ENCODE measurements around the gene IGSF21.

IGSF21 gene

DNA sequence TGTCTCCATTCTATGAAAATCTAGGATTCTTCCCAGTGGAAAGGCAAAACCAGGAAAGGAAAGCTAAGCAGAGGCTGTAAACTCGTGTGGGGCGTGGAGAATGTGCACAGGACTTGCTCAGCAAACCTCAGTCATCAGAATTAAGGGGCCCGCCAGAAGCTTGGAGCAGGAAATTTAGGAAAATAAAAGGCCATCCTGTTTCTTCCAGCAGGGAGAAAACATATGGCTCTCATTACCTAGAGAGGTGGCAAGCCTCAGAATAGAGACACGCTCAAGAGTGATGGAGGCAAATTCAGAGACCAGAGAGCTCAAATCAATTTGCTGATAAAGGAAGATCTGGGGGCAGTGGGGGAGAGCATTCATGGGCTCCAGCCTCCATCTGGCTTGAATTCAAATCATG is 221.2 kb downstream of the IGSF21 start:
- no peak for DNase-seq (ENCODE audit: low spot score)

DNA sequence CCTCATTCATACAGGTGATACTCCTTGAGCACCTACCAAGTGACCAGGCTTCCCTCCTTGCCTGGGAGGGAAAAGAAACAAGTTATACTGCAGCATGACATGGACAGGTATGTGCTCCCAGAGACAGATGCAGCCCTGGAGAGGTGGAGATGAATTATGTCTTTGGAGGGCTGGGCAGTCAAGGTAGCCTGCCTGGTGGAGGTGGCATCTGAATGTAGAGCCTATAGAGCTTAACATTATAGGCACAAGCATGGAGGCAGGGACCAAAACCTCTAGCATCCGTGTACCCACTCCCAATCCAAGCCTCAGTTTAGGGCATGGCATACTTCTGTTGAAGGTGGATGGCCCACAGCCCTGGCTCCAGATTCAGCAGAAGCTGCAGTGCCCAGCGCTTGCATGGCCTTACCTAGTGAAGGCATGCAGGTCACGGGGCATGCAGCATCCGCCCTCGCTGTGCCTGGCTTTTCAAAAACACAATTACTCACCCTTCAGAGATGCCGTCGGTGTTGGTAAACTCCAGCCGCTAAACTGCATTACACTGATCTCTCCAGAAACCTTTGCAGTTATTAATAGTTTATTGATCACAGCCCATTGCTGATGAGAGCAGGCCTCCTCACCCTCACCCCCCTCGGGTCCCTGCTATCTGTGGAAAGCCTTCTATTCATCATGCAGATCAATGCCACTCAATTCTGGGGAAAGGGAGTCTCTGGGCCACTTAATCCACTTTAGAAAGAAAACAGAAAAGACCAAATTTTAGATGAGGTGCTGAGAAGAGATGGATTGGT is 222.1 kb downstream of the IGSF21 start:
- no peak for DNase-seq (ENCODE audit: low spot score)

DNA sequence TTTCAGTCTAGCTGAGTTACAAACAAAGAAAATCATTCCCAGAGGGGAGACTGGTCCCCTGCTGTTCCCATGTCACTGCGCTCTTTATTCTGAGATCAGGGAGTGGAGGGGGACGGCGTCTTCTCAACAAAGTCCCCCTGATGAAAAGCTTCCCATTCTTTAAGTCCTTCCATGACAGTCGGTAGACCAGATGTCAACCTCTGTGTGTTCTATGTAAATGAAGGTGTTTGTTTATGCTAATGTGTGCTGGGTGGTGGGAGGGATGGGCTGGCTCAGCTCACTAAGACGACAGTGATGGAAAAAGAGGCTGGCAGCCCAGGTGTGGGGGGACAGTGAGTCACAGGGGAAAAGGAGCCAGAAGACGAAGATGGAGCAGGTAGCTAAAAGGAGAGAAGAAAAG is 225.0 kb downstream of the IGSF21 start:
- no peak for DNase-seq (ENCODE audit: low spot score)

- DNase-seq (ENCODE audit: low spot score) = no peak
Measured at GRCh38 chr1:18333220-18333619, 225.6 kb downstream of the IGSF21 start.

- no peak for DNase-seq (ENCODE audit: low spot score)
Measured at GRCh38 chr1:18336801-18337200, 229.2 kb downstream of the IGSF21 start.

- no peak for DNase-seq (ENCODE audit: low spot score)
Measured at GRCh38 chr1:18337757-18338156, 230.2 kb downstream of the IGSF21 start.

DNA sequence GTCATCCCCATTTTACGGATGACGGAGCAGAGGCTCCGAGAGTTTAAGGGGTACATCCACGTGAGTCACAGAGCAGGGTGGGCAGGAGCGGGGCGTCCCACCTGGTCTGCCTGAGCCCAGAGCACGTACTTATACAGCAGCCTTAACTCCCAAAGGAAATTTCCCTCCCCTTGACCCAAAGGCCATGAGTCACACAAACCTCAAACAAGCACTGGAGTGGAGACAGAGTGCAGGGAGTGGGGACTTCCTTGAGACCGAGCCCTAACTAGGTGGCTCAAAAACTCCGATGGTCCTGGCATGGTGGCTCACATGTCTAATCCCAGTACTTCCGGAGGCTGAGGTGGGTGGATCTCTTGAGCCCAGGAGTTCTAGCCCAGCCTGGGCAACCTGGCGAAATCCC is 231.6 kb downstream of the IGSF21 start:
- DNase-seq (ENCODE audit: low spot score) = no peak

- DNase-seq (ENCODE audit: low spot score) = no peak
Measured at GRCh38 chr1:18340158-18340764, 232.7 kb downstream of the IGSF21 start.

DNA sequence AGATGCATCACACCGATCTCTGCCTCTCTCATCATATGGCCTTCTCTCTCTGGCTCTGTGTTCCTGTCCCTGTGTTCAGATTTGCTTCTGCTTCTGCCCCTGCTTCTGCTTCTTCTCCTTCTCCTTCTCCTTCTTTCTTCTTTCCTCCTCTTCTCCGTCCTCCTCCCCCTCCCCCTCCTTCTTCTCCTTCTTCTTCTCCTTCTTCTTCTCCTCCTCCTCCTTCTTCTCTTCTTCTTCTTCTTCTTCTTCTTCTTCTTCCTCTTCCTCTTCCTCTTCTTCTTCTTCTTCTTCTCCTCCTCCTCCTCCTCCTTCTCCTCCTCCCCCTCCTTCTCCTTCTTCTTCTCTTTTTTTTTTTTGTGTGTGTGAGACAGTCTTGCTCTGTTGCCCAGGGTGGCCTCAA is 233.2 kb downstream of the IGSF21 start:
- no peak for DNase-seq (ENCODE audit: low spot score)

DNA sequence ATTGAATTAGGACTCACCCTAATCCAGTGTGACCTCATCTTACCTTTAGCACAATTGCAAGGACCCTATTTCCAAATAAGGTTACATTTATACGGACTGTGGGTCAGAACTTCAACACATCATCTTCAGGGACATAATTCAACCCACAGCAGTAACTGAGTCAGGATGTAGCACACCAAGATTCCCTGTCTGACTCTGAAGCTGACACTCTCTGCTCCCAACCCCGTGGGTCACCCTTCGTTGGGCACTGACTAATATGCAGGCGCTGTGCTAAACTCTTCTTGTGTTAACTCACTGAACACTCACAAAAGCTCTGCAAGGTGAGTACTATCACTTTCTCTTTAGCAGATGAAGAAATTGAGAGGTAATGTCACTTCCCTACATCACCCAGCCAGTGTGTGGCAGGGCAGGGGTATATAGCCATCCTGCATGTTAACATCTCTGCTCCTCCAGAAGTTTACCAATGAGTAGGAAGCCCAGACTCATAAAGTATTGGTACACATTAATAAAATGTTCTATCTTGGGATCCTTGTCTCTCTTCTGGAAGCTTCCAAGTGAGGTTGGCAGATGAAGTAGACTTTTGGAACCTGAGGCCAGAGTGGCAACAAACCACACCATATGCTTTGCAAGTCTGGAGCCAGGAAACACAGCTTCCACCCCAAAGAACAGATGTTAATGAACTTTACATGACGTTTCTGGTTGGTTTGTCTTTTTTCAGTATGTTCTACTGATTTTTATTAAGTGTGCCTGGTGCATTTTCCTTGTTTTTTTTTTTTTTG is 233.9 kb downstream of the IGSF21 start:
- DNase-seq (ENCODE audit: low spot score) = no peak

DNA sequence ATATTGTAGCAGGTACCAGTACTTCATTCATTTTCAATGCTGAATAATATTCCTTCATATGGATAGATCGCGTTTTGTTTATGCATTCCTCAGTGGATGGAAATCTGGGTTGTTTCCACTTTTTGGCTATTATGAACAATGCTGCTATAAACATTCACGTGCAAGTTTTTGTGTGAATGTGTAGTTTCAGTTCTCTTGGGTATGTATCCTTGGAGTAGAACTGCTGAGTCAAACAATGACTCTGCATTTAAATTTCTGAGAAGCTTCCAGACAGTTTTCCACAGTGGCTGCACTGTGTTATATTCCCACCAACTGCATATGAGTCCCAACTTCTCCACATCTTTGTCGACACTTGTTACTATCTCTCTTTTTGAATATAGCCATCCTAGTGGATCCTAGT is 235.1 kb downstream of the IGSF21 start:
- DNase-seq (ENCODE audit: low spot score) = no peak

DNA sequence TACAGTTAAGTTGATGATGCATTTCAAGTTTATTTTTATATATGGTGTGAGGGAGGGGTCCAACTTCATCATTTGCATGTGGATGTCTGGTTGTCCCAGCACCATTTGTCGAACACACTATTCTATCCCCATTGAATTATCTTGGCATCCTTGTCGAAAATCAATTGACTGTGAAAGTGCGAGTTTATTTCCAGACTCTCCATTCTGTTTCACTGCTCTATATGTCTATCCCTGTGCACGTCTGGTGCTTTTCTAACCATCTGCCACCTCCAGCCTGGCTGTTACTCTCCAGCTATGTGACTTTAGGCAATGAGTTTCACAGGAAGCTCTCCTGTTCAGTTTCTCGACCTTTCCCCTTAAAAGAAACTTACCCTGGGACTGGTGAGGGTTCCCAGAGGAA is 236.0 kb downstream of the IGSF21 start:
- DNase-seq (ENCODE audit: low spot score) = no peak

DNA sequence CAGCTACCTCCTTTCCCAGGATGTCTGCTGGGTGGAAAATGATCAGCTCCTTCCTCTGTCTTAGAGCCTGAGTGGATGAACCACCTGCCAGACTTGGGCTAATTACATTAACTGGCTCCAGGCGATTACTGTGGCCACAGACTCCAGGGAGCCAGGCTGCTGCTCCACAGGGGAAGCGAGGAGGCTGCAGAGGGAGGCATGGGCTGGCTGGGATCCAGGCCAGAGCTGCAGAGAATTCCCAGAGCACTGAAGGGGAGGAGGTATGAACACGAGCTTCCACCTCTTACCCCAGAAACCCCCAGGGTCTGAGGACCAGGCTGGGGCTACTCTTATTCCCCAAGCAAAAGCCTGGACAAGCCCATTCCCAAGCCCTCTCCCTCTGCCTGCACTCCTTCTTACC is 237.2 kb downstream of the IGSF21 start:
- no peak for DNase-seq (ENCODE audit: low spot score)

- no peak for DNase-seq (ENCODE audit: low spot score)
Measured at GRCh38 chr1:18347559-18347958, 240.0 kb downstream of the IGSF21 start.

DNA sequence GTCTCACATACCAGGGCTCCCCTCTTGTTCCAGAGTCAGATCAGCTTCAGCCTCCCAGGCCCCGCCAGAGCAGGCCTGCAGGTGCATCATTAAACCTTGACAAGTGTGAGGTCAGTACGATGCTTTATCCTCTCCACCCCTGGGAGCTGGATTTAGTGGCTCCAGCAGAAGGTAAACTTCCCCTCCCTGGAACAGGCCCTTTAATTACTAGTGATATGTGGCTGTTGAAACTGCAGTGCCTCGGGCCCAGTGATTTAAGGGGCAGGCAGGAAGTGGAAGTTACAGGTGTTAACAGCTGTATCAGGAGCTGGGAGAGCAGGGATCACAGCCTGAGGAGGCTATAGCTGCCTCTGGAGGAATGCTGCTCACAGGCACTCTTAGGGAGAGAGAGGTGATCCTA is 240.8 kb downstream of the IGSF21 start:
- no peak for DNase-seq (ENCODE audit: low spot score)

DNA sequence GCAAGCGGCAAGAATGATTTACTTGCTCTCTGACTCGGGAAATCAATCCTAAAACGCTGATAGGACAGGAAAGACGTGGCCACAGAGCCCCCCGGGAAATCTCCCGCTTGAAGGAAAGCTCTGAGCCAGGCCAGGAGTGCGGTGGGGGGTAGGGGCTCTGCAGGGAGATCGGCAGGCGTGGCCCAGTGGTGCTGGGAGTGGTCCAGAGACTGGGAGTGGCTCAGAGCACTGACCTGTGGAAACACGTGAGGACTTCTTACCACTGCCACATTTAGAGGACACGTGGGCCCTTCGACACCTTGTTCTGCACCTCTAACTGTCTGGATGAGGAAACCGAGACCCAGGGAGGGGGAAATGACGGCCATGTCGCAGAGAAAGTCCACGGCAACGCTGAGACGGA is 243.1 kb downstream of the IGSF21 start:
- no peak for DNase-seq (ENCODE audit: low spot score)

DNA sequence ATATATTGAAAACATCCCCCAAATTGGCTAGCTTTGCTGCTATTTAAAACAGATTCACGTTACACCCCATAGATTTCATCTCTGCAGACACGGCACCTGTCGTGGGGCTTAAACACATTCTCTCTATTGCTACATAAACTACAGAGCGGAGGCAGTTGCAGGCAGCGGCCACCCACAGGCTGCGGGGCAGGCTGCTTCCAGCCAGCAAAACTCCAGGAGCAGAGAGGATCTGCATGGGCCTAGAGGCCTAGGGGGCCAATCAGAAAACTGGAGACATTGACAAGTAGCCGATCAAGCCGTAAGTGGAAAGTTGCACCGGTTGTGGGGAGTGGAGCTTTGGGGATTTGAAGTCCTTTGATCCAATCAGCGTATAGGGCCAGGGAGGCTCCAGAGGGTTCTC is 244.1 kb downstream of the IGSF21 start:
- no peak for DNase-seq (ENCODE audit: low spot score)

DNA sequence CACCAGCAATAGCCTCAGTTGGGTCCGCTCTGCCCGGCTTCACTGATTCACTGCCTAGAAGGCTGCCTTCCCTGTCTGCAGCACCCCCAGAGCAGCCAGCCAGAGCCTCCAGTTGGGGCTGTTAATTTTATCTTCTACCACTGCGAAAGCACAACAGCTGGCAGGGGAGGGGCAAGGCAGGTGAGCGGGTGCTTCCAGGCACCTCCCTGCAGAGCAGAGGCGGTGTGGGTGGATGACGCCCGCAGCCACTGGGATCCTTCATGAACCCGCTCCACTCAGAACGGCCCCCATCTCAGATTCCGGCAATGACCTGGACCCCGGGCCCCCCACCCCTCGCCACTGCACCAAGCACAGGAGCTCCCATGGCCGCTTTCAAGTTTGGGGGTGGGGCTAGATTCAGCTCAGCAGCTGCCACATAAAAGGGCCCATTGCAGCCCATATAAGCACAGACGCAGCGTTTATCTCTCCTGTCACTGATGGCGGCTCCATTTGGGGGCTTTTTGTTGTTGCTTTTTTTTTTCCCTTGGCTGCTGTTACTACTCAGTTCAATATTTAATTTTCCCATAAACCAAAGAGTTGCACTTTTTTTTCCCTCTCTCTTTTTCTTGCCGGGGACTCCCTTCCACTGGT is 245.2 kb downstream of the IGSF21 start:
- DNase-seq (ENCODE audit: low spot score) = no peak

- DNase-seq (ENCODE audit: low spot score) = no peak
Measured at GRCh38 chr1:18353528-18353927, 245.9 kb downstream of the IGSF21 start.

DNA sequence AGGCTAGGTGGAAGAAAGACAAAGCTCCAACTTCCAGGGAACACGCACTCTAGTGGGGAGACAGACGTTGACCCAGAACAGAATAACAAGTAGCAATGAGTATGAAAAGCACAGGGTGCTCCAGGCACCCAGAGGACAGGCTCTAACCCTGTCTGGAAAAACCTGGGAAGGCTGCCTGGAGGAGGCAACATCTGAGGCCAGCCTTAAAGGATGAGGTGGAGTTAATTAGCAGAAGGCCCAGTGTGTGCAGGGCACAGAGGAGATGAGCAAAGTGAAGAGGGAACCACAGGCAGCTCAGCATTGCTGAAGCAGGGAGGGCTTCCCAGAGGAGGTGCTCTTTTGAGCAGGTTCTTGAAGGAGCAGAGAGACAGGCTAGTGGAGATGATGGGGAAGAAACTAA is 246.4 kb downstream of the IGSF21 start:
- DNase-seq (ENCODE audit: low spot score) = no peak

DNA sequence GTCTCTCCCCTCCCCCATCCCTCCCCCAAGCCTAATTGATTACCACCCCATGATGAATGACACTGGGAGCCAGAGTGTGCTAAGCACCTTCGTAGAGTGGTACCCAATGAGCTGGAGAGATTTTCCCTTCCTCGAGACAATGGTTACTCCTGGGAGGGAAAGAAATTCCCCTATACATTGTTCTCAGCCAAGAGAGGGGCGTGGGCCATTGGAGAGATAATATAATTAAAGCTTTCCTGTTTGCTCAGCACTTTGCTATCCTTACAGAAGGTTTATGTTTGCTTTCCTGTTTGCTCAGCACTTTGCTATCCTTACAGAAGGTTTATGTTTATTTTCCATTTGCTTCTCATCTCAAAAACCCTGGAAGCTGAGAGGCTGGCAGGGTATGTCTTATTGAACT is 247.0 kb downstream of the IGSF21 start:
- no peak for DNase-seq (ENCODE audit: low spot score)

DNA sequence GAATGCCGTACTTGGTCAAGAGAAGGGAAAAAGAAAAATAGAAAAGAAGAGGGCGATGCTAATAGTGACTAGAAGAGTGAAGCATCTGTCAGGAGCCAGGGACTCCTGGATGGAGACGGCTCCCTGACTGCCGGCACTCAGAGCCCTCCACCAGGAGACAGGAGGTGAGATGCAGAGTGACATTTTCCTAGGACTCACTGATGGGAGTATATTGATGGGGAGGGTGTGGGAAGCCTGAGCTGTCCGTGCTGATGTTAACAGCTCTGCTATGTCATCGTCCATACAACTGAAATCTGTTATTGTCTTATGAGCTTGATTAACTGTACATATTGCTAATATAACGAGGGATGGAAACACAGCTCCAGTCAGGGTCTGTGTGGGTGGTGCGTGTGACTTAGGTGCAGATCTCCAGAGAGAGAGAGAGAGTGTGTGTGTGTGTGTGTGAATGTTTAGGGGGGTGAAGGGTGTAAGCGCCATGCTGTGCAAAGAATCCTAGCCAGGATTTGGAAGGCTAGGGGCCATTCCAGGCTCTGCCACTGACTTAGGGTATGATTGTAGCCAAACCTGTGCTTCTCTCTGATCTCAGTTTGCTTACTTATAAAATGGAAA is 250.1 kb downstream of the IGSF21 start:
- no peak for DNase-seq (ENCODE audit: low spot score)
